Endothelial cell of umbilical vein (primary cell): ENCODE data around the gene DNAL1.

Source experiments
- EZH2 ChIP-seq: IDR thresholded peaks from 2 replicates; pipeline ENCODE4 v1.6.1; 2012; ENCODE audit warnings: borderline replicate concordance, low read depth, mild to moderate bottlenecking, moderate library complexity, low read length, inconsistent platforms; ENCODE audit not compliant: severe bottlenecking
- MYC ChIP-seq: IDR thresholded peaks from one replicate; pipeline ENCODE4 v1.6.1; 2011; ENCODE audit warnings: mild to moderate bottlenecking, low read depth, low read length
- POLR2A ChIP-seq: IDR thresholded peaks from 2 replicates; pipeline ENCODE4 v1.6.1; 2012; ENCODE audit warnings: low read depth, mild to moderate bottlenecking, control low read depth, low read length
- POLR2AphosphoS5 ChIP-seq: IDR thresholded peaks from 2 replicates; pipeline ENCODE4 v1.6.1; 2012; ENCODE audit warnings: low read depth, mild to moderate bottlenecking, control low read depth, low read length, moderate library complexity; ENCODE audit not compliant: insufficient read depth
- TF ChIP-seq, protein P1 (sequence below): IDR thresholded peaks from 2 replicates; pipeline ENCODE4 v1.6.1; 2011; ENCODE audit not compliant: insufficient read depth, insufficient read length
- TF ChIP-seq, protein P2 (sequence below), 2 donors: IDR thresholded peaks; 1 replicate in 1 of 2; 2 replicates in 1 of 2; pipeline ENCODE4 v1.5.1; 2011; ENCODE audit warnings: low read length in 2 of 2, mild to moderate bottlenecking in 2 of 2, moderate library complexity in 2 of 2, control low read depth in 1 of 2, inconsistent platforms in 1 of 2, low read depth in 1 of 2; ENCODE audit not compliant: insufficient read depth in 1 of 2; ENCODE audit errors: extremely low read depth in 1 of 2

DNA sequence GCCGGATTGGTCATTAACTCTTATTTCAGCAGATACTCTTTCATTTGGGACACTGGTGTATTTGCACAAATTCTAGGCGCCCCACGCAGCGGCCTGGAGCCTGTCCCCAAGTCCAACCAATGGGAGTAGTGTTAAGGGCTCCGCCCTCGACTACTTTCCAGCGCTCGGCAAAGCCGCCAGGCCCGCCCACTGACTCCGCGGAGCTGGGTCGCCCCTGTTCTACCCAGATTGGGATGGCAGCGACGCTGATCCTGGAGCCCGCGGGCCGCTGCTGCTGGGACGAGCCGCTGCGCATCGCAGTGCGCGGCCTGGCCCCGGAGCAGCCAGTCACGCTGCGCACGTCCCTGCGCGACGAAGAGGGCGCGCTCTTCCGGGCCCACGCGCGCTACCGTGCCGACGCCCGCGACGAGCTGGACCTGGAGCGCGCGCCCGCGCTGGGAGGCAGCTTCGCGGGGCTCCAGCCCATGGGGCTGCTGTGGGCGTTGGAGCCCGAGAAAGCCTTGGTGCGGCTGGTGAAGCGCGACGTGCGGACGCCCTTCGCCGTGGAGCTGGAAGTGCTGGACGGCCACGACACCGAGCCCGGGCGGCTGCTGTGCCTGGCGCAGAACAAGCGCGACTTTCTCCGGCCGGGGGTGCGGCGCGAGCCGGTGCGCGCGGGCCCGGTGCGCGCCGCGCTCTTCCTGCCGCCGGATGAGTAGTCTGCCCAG lies 32.3 kb upstream of the DNAL1 start, which contains the start of gene ACOT6:
- TF ChIP-seq, protein P1, sequence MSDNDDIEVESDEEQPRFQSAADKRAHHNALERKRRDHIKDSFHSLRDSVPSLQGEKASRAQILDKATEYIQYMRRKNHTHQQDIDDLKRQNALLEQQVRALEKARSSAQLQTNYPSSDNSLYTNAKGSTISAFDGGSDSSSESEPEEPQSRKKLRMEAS: no peak
- TF ChIP-seq, protein P2, sequence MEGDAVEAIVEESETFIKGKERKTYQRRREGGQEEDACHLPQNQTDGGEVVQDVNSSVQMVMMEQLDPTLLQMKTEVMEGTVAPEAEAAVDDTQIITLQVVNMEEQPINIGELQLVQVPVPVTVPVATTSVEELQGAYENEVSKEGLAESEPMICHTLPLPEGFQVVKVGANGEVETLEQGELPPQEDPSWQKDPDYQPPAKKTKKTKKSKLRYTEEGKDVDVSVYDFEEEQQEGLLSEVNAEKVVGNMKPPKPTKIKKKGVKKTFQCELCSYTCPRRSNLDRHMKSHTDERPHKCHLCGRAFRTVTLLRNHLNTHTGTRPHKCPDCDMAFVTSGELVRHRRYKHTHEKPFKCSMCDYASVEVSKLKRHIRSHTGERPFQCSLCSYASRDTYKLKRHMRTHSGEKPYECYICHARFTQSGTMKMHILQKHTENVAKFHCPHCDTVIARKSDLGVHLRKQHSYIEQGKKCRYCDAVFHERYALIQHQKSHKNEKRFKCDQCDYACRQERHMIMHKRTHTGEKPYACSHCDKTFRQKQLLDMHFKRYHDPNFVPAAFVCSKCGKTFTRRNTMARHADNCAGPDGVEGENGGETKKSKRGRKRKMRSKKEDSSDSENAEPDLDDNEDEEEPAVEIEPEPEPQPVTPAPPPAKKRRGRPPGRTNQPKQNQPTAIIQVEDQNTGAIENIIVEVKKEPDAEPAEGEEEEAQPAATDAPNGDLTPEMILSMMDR (IDR thresholded peaks at IDR 0.05; ENCODE audit: extremely low read depth in 1 of 2, insufficient read depth in 1 of 2, low read depth in 1 of 2, low read length in 2 of 2): no peak
- peak; percentile 47 for TF ChIP-seq POLR2AphosphoS5
- no peak for TF ChIP-seq POLR2A
- no peak for TF ChIP-seq EZH2
- no peak for TF ChIP-seq MYC
